Measurements from ENCODE around the gene PDCD6IP.

DNA sequence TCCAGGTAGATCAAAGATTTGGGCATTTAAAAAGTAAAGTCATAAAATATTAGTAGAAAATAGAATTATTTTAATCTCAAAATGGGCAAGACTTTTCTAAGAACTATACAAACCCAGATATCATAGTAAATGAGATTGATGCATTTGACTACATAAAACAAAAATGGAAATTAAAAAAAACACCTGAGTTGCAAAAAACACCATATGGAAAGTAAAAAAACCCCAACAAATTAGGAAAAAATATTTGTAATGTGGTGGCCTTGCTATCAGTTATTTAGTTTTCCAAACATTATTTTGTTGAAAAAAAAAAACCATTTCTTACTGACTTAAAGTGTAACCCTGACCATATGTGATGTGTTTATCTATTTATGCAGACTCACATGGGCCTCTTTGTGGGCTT, 97.2 kb downstream of the PDCD6IP start:
- TF ChIP-seq IRF2 (CRISPR knock-in tag; IDR thresholded peaks at IDR 0.05) (no peak), CREM (IDR thresholded peaks at IDR 0.05) (no peak), CREM (CRISPR knock-in tag; IDR thresholded peaks at IDR 0.05) (no peak), ELF1 (CRISPR knock-in tag; IDR thresholded peaks at IDR 0.05) (no peak), ZNF232 (CRISPR knock-in tag; IDR thresholded peaks at IDR 0.05; ENCODE audit: borderline replicate concordance) (no peak), GTF2F1 (IDR thresholded peaks at IDR 0.05; ENCODE audit: low read length) (no peak), PHF20 (CRISPR knock-in tag; IDR thresholded peaks at IDR 0.05) (no peak), FOXO4 (CRISPR knock-in tag; conservative IDR thresholded peaks at IDR 0.05) (no peak), ZFX (CRISPR knock-in tag; IDR thresholded peaks at IDR 0.05; ENCODE audit: low read depth) (no peak), CTCF (CRISPR knock-in tag; IDR thresholded peaks at IDR 0.05) (no peak), MEF2D (CRISPR knock-in tag; IDR thresholded peaks at IDR 0.05) (no peak), ATF1 (CRISPR knock-in tag; IDR thresholded peaks at IDR 0.05) (no peak)
- TF ChIP-seq, protein P1, sequence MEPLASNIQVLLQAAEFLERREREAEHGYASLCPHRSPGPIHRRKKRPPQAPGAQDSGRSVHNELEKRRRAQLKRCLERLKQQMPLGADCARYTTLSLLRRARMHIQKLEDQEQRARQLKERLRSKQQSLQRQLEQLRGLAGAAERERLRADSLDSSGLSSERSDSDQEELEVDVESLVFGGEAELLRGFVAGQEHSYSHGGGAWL (CRISPR knock-in tag; IDR thresholded peaks at IDR 0.05), result no peak
